Rectal smooth muscle tissue (tissue), 1 donor: ENCODE measurements around the gene DDX41.

Experiments used
- H3K27ac ChIP-seq: one replicate; pipeline ENCODE4 v1.7.0; 2013; ENCODE audit warnings: low read depth, low read length, inconsistent platforms
- H3K27me3 ChIP-seq: one replicate; pipeline ENCODE4 v1.7.0; 2013; ENCODE audit warnings: low read length; ENCODE audit not compliant: control insufficient read depth, insufficient read depth
- H3K36me3 ChIP-seq: one replicate; pipeline ENCODE4 v1.7.0; 2013; ENCODE audit warnings: low read length; ENCODE audit not compliant: control insufficient read depth, insufficient read depth
- H3K4me1 ChIP-seq: one replicate; pipeline ENCODE4 v1.7.0; 2013; ENCODE audit warnings: low read length; ENCODE audit not compliant: control insufficient read depth, insufficient read depth
- H3K4me3 ChIP-seq: one replicate; pipeline ENCODE4 v1.7.0; 2013; ENCODE audit warnings: low read length
- H3K9ac ChIP-seq: one replicate; pipeline ENCODE4 v1.7.0; 2013; ENCODE audit warnings: low read length

DDX41 gene

DNA sequence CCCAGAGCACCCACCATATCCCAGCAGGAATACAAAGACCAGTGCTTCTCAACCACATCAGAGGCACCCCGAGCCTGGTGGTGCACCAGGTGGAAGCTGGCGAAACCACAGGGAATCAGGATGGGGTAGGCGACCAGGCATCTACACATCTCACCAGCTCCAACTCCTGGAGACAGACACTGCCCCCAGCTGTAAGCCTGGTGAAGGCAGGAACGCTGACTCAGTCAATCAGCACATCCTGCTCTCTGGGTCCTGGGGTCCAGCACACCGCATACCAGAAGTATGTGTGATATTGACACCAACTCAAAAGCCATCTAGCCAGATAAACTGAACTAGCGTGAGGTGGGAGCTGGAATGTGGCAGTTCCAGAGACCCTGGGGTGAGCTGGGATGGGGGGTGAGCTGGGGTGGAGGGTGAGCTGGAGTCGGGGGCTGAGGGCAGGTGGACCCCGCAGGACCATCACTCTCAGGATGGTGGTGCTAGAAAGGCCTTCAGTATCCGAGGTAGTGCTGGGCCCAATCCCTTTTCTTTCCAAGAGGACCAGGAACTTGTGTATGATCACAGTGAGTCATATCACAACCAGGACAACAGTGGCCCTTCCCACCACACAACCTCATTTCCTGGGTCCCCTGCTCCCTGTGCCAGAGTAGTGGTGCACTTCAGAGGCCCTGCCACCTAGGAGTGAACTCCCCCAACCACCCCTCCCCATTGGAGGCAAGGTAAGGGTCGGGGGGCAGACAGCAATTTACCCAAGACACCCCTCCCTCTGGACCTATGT lies 45.8 kb downstream of the DDX41 start:
- Histone ChIP-seq H3K4me3 (no peak overlapping the region), H3K27ac (peak overlapping the region; percentile 4), H3K36me3 (peaks cover 9% of the 10 kb centered on the region), H3K27me3 (no peaks in the 10 kb centered on the region), H3K4me1 (peaks cover 20% of the 10 kb centered on the region), H3K9ac (peak overlapping the region; percentile 24)

DNA sequence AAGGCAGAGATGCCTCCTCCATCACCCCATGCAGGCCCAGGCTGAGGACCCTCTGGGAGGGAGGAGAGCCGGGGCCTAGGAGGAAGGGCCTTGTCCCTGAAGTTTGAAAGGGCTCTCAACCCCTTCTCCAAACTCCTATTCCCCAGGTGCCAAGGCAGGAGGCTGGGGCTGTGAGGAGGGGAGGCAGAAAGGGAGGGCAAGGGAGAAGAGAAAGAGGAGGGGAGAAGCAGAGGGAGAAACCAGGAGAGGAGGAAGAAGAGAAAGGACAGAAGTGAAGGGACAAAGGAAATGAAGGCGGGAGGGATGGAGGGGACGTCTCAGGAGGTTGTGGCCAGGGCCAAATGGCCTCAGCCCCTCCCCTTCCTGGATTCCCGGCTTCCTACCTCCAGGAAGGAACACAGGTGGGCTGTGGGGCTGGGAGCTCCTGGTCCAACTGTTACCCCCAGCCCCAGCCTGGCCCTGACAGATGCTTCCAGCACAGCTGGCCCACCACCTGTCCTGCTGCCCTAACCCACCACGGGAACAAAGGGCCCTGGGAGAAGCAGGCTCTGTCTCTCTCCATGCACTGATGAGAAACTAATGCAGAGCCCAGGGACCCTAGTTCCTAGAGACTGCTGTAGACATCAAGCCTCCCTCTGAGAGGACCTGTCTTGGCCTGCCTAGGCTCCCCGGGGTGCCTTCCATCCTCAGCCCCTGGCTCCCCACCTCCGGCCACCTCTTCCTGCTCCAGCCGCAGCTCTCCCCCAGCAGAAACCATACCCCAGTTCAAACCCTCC lies 46.8 kb downstream of the DDX41 start:
- Histone ChIP-seq H3K36me3 (peaks cover 10% of the 10 kb centered on the region), H3K4me1 (peaks cover 15% of the 10 kb centered on the region), H3K4me3 (peak overlapping the region; percentile 3), H3K9ac (no peak overlapping the region), H3K27ac (peak overlapping the region; percentile 44), H3K27me3 (no peaks in the 10 kb centered on the region)

DNA sequence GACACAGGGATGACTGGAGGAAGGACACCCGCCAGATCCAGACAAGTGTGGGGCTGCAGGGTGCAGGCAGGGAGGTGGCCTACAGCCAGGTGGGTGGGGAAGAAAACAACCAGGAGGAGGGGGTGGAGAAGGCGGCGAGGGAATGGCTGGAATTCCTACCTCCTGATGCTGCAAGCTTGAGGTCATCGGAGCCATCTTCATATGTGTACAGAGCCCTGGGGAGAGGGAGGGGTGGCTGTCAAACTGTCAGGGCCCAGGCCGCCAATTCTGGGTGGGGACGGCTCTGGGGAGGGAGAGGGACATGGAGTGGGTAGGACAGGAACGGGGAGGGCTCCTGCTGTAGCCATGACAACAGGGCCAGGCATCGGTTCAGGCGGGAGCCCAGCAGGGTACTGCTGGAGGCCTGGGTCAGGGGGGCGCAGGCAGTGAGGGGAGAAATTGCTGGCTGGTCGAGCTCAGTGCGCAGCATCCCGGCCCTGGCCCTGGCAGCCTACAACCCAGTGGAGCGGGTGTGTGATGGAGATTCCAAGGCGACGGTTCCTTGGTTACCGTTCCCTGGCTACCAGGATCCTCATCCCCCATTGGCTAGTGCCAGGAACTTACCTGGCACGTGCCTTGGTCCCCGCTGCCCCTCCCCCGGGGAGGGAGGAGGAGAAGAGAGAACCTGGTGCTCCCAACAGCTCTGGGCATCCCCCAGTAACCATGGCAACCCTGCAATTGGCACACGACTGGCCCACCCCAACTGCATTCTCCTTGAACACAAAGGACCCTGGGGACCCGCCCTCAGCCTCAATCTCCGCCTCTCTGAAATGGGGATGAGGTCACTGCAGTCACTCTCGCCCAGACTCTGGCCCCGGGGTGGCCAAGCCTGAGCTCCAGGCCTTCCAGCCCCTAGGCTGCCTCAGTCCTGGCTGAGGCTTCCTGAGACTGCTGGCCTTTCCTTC lies 47.8 kb downstream of the DDX41 start:
- Histone ChIP-seq H3K4me1 (peaks cover 15% of the 10 kb centered on the region), H3K27me3 (no peaks in the 10 kb centered on the region), H3K9ac (no peak overlapping the region), H3K36me3 (peaks cover 10% of the 10 kb centered on the region), H3K27ac (no peak overlapping the region), H3K4me3 (no peak overlapping the region)

DNA sequence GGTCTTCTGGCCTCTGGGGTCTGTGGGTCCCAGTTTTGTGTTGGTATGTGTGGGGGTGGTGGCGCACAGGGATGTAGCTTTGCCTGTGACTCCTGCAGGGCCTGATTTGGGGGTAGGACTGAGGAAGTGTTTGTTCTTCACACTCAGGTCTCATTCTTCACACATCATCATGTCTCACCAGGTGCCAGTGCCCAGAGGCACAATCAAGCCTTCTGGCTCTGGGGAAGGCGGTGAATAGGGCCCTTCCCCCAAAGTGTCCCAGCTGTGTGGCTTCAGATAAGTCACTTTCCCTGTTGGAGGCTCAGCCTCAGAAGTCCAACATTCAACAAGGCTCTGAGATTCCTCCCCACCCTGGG lies 48.5 kb downstream of the DDX41 start:
- H3K4me1 ChIP-seq, result peaks cover 15% of the 10 kb centered on the region
- no peak overlapping the region for H3K9ac ChIP-seq
- H3K4me3 ChIP-seq, result no peak overlapping the region
- peaks cover 10% of the 10 kb centered on the region for H3K36me3 ChIP-seq
- H3K27me3 ChIP-seq, result no peaks in the 10 kb centered on the region
- H3K27ac ChIP-seq, result no peak overlapping the region

DNA sequence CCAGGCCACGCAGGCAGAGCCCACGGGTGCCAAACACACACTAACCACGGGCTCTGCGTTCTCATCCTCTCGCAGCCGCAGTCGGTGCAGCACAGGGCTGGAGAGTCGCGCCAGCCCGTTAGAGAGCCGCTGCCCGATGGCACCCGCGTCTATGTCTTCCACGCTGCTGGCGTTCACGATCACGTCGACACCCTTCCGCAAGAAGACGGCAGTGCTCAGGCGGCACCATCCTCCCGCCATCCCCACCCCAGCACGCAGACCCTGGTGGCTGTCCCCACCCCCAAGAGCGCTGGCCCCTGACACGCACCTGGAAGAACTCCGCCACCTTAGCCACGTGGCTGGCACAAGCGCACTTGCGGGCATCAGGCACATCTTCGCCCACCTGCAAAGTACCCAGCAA lies 49.3 kb downstream of the DDX41 start:
- no peak overlapping the region for H3K9ac ChIP-seq
- no peak overlapping the region for H3K27ac ChIP-seq
- no peak overlapping the region for H3K4me3 ChIP-seq
- peaks cover 14% of the 10 kb centered on the region for H3K4me1 ChIP-seq
- no peaks in the 10 kb centered on the region for H3K27me3 ChIP-seq
- peaks cover 10% of the 10 kb centered on the region for H3K36me3 ChIP-seq

DNA sequence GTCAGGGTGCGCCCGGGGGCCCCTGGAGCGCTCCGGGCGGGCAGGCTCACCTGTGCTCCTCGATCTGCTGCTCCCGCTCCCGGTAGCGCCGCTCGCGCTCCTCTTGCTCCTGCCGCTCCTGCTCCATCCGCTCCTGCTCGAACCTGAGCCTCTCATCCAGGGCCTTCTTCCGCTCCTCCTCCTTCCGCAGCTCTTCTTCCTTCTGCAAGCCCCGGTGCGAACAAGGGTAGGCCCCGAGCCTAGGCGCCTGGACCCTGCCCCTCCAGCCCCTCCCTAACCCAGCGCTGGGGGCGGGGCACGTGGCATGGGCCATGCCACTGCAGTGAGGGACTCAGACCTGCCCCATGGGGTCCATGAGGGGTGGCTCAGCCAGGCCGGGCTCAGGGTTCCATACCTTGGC lies 49.9 kb downstream of the DDX41 start:
- no peak overlapping the region for H3K9ac ChIP-seq
- peaks cover 10% of the 10 kb centered on the region for H3K36me3 ChIP-seq
- no peak overlapping the region for H3K4me3 ChIP-seq
- H3K4me1 ChIP-seq, result peaks cover 9% of the 10 kb centered on the region
- H3K27me3 ChIP-seq, result no peaks in the 10 kb centered on the region
- no peak overlapping the region for H3K27ac ChIP-seq

DNA sequence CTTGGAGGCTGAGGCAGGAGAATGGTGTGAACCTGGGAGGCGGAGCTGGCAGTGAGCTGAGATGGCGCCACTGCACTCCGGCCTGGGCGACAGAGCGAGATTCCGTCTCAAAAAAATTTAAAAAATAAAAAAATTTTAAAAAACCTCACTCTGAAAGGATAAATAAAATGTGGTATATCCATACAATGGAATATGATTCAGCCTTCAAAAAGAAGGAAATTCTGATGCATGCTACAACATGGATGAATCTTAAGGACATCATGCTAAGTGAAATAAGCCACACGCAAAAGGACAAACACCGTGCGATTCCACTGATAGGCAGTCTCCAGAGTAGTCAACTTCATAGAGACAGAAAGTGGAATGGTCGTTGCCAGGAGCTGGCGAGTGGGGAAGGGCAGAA lies 51.7 kb downstream of the DDX41 start:
- H3K9ac ChIP-seq, result no peak overlapping the region
- H3K27ac ChIP-seq, result no peak overlapping the region
- peaks cover 4% of the 10 kb centered on the region for H3K4me1 ChIP-seq
- peaks cover 10% of the 10 kb centered on the region for H3K36me3 ChIP-seq
- no peaks in the 10 kb centered on the region for H3K27me3 ChIP-seq
- no peak overlapping the region for H3K4me3 ChIP-seq

DNA sequence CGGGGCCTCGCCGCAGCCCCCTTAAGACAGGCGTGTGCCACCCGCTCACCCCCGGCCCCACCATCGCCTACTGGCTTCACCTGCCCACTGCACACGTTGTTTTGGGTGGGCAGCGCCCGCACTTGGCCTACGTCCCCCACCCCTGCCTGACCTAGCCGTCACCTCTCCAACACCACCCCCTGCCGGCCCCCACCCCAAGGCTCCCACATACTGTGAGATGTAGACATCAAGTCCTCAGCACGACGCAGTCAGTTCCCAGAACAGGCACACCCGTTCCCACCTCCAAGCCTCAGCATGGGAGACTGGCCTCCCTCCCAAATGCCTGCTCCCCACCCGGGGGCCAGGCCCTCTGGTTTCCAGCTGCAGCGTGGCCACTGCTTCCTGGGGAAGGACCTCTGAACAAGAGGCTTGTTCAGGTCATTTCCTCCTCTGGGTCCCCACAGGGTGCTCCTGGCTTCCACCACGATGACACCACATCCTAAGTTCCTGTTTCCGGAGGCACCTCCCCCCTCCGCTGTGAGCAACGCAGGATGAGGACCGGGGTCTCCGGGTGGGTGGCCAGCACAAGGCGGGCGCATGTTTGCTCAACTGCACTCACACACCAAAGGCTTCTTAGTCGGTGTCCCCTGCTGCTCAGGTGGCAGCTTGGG lies 54.6 kb downstream of the DDX41 start:
- Histone ChIP-seq H3K4me3 (no peak overlapping the region), H3K27me3 (no peaks in the 10 kb centered on the region), H3K9ac (no peak overlapping the region), H3K36me3 (peaks cover 10% of the 10 kb centered on the region), H3K27ac (no peak overlapping the region), H3K4me1 (peaks cover 2% of the 10 kb centered on the region)
